SK-N-SH (cell line): ENCODE measurements around the gene RAD17. TPM values are rescaled to one million over a fixed set of nuclear protein-coding genes. Genes with fewer than 3 reads are reported as not detected.

Source experiments
- CTCF ChIA-PET: fragments of 300-600, 350-600 bp; formaldehyde crosslinking; extraction: SDS; loops from one replicate; lab custom pipeline; 2021; lab: Yijun Ruan, JAX
- POLR2A ChIA-PET: fragments of 350-600 bp; sonication (Branson Sonifier 250); formaldehyde crosslinking; extraction: SDS; loops from one replicate; lab custom pipeline; 2020; ENCODE audit warnings: antibody characterized with exemption, inconsistent platforms; lab: Yijun Ruan, JAX
- DNase-seq: peaks from one replicate; pipeline ENCODE4 v3.0.0; 2012
- H2AFZ ChIP-seq: fragments of 200-600 bp; sonication (generic); 2 replicates; pipeline ENCODE4 v1.8.1; 2016; ENCODE audit warnings: antibody characterized with exemption, mild to moderate bottlenecking, low read depth
- H3F3A ChIP-seq: fragments of 200-600 bp; sonication (generic); replicated peaks from 2 replicates; pipeline ENCODE3; 2016; ENCODE audit warnings: antibody characterized with exemption, mild to moderate bottlenecking; ENCODE audit not compliant: insufficient read depth
- H3K27ac ChIP-seq, 2 experiments: fragments of 200-500 bp in 1 of 2; fragments of 200-600 bp in 1 of 2; sonication (Bioruptor generic) in 1 of 2; sonication (generic), shearing (Covaris generic) in 1 of 2; 2 replicates each; pipeline versions ENCODE4 v1.5.1 to v1.6.1; 2014 to 2016; ENCODE audit warnings: low read depth in 2 of 2, inconsistent platforms in 1 of 2, low read length in 1 of 2, mild to moderate bottlenecking in 1 of 2, mixed read lengths in 1 of 2
- H3K27me3 ChIP-seq: fragments of 200-600 bp; sonication (generic), shearing (Covaris generic); 2 replicates; pipeline ENCODE4 v1.6.1; 2016; ENCODE audit warnings: mixed run types; ENCODE audit not compliant: insufficient read depth
- H3K36me3 ChIP-seq, 2 experiments: fragments of 200-500 bp in 1 of 2; fragments of 200-600 bp in 1 of 2; sonication (Bioruptor generic) in 1 of 2; sonication (generic) in 1 of 2; replicated peaks in 1 of 2; 2 replicates each; pipeline versions ENCODE3 to v1.5.1; 2014 to 2016; ENCODE audit warnings: low read length in 1 of 2, mild to moderate bottlenecking in 1 of 2; ENCODE audit not compliant: insufficient read depth in 2 of 2, control insufficient read depth in 1 of 2
- H3K4me1 ChIP-seq, 2 experiments: fragments of 200-500 bp in 1 of 2; fragments of 200-600 bp in 1 of 2; sonication (Bioruptor generic) in 1 of 2; sonication (generic), shearing (Covaris generic) in 1 of 2; 2 replicates each; pipeline versions ENCODE4 v1.5.1 to v1.6.1; 2014 to 2016; ENCODE audit warnings: low read depth in 1 of 2, low read length in 1 of 2, mixed run types in 1 of 2; ENCODE audit not compliant: insufficient read depth in 2 of 2, control insufficient read depth in 1 of 2
- H3K4me2 ChIP-seq: fragments of 200-600 bp; sonication (generic), shearing (Covaris generic); 2 replicates; pipeline ENCODE4 v1.6.1; 2017; ENCODE audit warnings: mixed run types
- H3K4me3 ChIP-seq, 2 experiments: fragments of 200-500 bp in 1 of 2; fragments of 200-600 bp in 1 of 2; sonication (Bioruptor generic) in 1 of 2; sonication (generic), shearing (Covaris generic) in 1 of 2; 2 replicates each; pipeline versions ENCODE4 v1.5.1 to v1.8.1; 2014 to 2016; ENCODE audit warnings: low read depth in 2 of 2, inconsistent platforms in 1 of 2, low read length in 1 of 2, mild to moderate bottlenecking in 1 of 2, mixed read lengths in 1 of 2, moderate library complexity in 1 of 2
- H3K79me2 ChIP-seq: fragments of 200-600 bp; sonication (generic); 2 replicates; pipeline ENCODE4 v1.8.1; 2017; ENCODE audit warnings: mild to moderate bottlenecking; ENCODE audit not compliant: insufficient read depth
- H3K9ac ChIP-seq: fragments of 200-600 bp; sonication (generic); 2 replicates; pipeline ENCODE4 v1.6.1; 2017; ENCODE audit warnings: mixed run types
- H3K9me2 ChIP-seq: fragments of 200-600 bp; sonication (generic); 2 replicates; pipeline ENCODE4 v1.6.1; 2017; ENCODE audit warnings: mixed run types
- H3K9me3 ChIP-seq: fragments of 200-600 bp; sonication (generic); 2 replicates; pipeline ENCODE4 v1.6.1; 2017; ENCODE audit warnings: mixed run types, mild to moderate bottlenecking, moderate library complexity
- H4K20me1 ChIP-seq: fragments of 200-600 bp; sonication (generic); 2 replicates; pipeline ENCODE4 v1.6.1; 2017; ENCODE audit warnings: mild to moderate bottlenecking, mixed run types; ENCODE audit not compliant: insufficient read depth
- CHD2 ChIP-seq: fragments of 150-350 bp; IDR thresholded peaks from 2 replicates; pipeline ENCODE4 v1.6.1; 2018; ENCODE audit warnings: low read length; ENCODE audit not compliant: partially characterized antibody
- ELF1 ChIP-seq: IDR thresholded peaks from 2 replicates; pipeline ENCODE4 v1.4.0; 2012
- EP300 ChIP-seq, 2 experiments: IDR thresholded peaks; 2 replicates each; pipeline versions ENCODE4 v1.4.0 to v1.6.1; 2012; ENCODE audit warnings: borderline replicate concordance in 1 of 2, low read depth in 1 of 2, low read length in 1 of 2
- EZH2phosphoT487 ChIP-seq: fragments of 200-600 bp; sonication (generic); IDR thresholded peaks from 2 replicates; pipeline ENCODE4 v1.6.1; 2017; ENCODE audit warnings: low read depth, mixed run types, mild to moderate bottlenecking, antibody characterized with exemption, moderate library complexity, borderline replicate concordance
- FOSL2 ChIP-seq: IDR thresholded peaks from 2 replicates; pipeline ENCODE4 v1.4.0; 2012; ENCODE audit warnings: low read depth, mild to moderate bottlenecking, moderate library complexity, borderline replicate concordance
- FOXJ3 ChIP-seq: sonication (generic); formaldehyde crosslinking; IDR thresholded peaks from 2 replicates; pipeline ENCODE4 v1.5.1; 2020; ENCODE audit warnings: mild to moderate bottlenecking, missing genetic modification reagents
- GABPA ChIP-seq: IDR thresholded peaks from 2 replicates; pipeline ENCODE4 v1.4.0; 2012; ENCODE audit warnings: low read depth, mild to moderate bottlenecking
- JUND ChIP-seq: IDR thresholded peaks from 2 replicates; pipeline ENCODE4 v1.4.0; 2012
- MEF2A ChIP-seq: IDR thresholded peaks from 2 replicates; pipeline ENCODE4 v1.4.0; 2012; ENCODE audit warnings: low read depth, borderline replicate concordance
- MXI1 ChIP-seq: IDR thresholded peaks from 2 replicates; pipeline ENCODE4 v1.6.1; 2012; ENCODE audit warnings: mild to moderate bottlenecking, low read depth, low read length, improper control_type of control experiment
- NFIC ChIP-seq: IDR thresholded peaks from 2 replicates; pipeline ENCODE4 v1.4.0; 2012; ENCODE audit warnings: borderline replicate concordance
- NRF1 ChIP-seq: IDR thresholded peaks from 2 replicates; pipeline ENCODE4 v1.6.1; 2012; ENCODE audit warnings: low read depth, mild to moderate bottlenecking, low read length
- RAD21 ChIP-seq: IDR thresholded peaks from 2 replicates; pipeline ENCODE4 v1.6.1; 2012; ENCODE audit warnings: mild to moderate bottlenecking, low read length
- RCOR1 ChIP-seq: fragments of 150-350 bp; IDR thresholded peaks from 2 replicates; pipeline ENCODE4 v1.6.1; 2017; ENCODE audit warnings: antibody characterized with exemption, low read length
- RFX5 ChIP-seq: IDR thresholded peaks from 2 replicates; pipeline ENCODE4 v1.6.1; 2012; ENCODE audit warnings: mild to moderate bottlenecking, improper control_type of control experiment, low read length
- RXRA ChIP-seq: IDR thresholded peaks from 2 replicates; pipeline ENCODE4 v1.4.0; 2012; ENCODE audit warnings: low read depth, mild to moderate bottlenecking, borderline replicate concordance
- SIN3A ChIP-seq: IDR thresholded peaks from 2 replicates; pipeline ENCODE4 v1.6.1; 2012; ENCODE audit warnings: low read depth, mild to moderate bottlenecking, low read length, moderate library complexity, borderline replicate concordance
- SMC3 ChIP-seq: IDR thresholded peaks from 2 replicates; pipeline ENCODE4 v1.6.1; 2012; ENCODE audit warnings: low read depth, low read length, improper control_type of control experiment
- WGBS: methylation state at CpG from one replicate; pipeline ENCODE4 v1.1.6; 2017; ENCODE audit warnings: low lambda C conversion rate; 5-methylcytosine and 5-hydroxymethylcytosine counted together
- polyA plus RNA-seq, 3 experiments: library from polyadenylated mRNA; depleted of rRNA; stranded (reverse); fragments of >200 nt; gene quantifications; 2 replicates each; pipeline ENCODE4 v1.2.3, GENCODE V29; 2012
- TF ChIP-seq, protein P1 (sequence below): IDR thresholded peaks from 2 replicates; pipeline ENCODE4 v1.4.0; 2012; ENCODE audit warnings: low read depth
- TF ChIP-seq, protein P2 (sequence below): IDR thresholded peaks from 2 replicates; pipeline ENCODE4 v1.6.1; 2012; ENCODE audit warnings: mild to moderate bottlenecking, low read depth, low read length, moderate library complexity
- TF ChIP-seq, protein P3 (sequence below): IDR thresholded peaks from 2 replicates; pipeline ENCODE4 v1.4.0; 2012; ENCODE audit warnings: low read depth, borderline replicate concordance
- TF ChIP-seq, protein P4 (sequence below): fragments of 150-350 bp; IDR thresholded peaks from 2 replicates; pipeline ENCODE4 v1.6.1; 2016; ENCODE audit warnings: mild to moderate bottlenecking, low read depth, low read length

Gene RAD17
- polyA plus RNA-seq, 1 of the 3 experiments (the other 2 are of a cell fraction) = 16.9 TPM

DNA sequence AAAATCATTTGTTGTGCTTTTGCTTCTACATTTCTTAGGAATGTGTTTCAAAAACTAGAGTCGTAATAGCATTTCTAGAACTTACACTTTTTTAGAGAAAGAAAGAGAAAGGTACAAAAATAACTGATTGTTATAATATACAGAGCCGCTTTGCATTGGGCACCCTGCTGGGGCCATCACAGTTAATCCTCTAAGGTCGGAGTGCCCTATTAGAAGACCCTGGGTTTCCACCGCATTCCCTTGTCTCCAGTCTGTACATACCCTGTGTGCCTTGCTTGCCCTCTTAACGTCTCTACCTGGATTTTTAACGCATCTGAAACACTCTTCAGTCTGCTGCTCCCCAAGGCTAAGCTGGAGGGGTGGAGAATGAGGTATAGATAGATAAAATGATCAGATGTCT is 46.6 kb downstream of the RAD17 start:
- Histone ChIP-seq H3K79me2 (no peaks in the 10 kb centered on the region), H3K4me1 (no peaks in the 10 kb centered on the region), H4K20me1 (no peaks in the 10 kb centered on the region), H3K36me3 (peaks cover 27 to 32% of the 10 kb centered on the region in 2 experiments), H3K9me3 (no peaks in the 10 kb centered on the region), H3K9ac (no peak overlapping the region), H3K4me3 (no peak overlapping the region), H3F3A (peaks cover 3% of the 10 kb centered on the region), H3K27ac (no peak overlapping the region), H3K27me3 (no peaks in the 10 kb centered on the region), H3K9me2 (no peaks in the 10 kb centered on the region; the same call in 1 of the 2 replicates), H2AFZ (no peak overlapping the region), H3K4me2 (no peak overlapping the region)
- DNase-seq = no peak
- ChIA-PET CTCF (no interaction called here), POLR2A (no interaction called here)
- TF ChIP-seq RFX5 (no peak), MEF2A (no peak), ELF1 (no peak), NFIC (no peak), MXI1 (no peak), CHD2 (no peak), EZH2phosphoT487 (no peak), RAD21 (no peak), FOSL2 (no peak), SIN3A (no peak), NRF1 (no peak), RXRA (no peak)
- TF ChIP-seq, protein P1, sequence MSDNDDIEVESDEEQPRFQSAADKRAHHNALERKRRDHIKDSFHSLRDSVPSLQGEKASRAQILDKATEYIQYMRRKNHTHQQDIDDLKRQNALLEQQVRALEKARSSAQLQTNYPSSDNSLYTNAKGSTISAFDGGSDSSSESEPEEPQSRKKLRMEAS = no peak
- TF ChIP-seq, protein P2, sequence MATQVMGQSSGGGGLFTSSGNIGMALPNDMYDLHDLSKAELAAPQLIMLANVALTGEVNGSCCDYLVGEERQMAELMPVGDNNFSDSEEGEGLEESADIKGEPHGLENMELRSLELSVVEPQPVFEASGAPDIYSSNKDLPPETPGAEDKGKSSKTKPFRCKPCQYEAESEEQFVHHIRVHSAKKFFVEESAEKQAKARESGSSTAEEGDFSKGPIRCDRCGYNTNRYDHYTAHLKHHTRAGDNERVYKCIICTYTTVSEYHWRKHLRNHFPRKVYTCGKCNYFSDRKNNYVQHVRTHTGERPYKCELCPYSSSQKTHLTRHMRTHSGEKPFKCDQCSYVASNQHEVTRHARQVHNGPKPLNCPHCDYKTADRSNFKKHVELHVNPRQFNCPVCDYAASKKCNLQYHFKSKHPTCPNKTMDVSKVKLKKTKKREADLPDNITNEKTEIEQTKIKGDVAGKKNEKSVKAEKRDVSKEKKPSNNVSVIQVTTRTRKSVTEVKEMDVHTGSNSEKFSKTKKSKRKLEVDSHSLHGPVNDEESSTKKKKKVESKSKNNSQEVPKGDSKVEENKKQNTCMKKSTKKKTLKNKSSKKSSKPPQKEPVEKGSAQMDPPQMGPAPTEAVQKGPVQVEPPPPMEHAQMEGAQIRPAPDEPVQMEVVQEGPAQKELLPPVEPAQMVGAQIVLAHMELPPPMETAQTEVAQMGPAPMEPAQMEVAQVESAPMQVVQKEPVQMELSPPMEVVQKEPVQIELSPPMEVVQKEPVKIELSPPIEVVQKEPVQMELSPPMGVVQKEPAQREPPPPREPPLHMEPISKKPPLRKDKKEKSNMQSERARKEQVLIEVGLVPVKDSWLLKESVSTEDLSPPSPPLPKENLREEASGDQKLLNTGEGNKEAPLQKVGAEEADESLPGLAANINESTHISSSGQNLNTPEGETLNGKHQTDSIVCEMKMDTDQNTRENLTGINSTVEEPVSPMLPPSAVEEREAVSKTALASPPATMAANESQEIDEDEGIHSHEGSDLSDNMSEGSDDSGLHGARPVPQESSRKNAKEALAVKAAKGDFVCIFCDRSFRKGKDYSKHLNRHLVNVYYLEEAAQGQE = no peak
- TF ChIP-seq, protein P3, sequence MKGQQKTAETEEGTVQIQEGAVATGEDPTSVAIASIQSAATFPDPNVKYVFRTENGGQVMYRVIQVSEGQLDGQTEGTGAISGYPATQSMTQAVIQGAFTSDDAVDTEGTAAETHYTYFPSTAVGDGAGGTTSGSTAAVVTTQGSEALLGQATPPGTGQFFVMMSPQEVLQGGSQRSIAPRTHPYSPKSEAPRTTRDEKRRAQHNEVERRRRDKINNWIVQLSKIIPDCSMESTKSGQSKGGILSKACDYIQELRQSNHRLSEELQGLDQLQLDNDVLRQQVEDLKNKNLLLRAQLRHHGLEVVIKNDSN = no peak
- WGBS = 96% methylated on average over 6 of the region's 6 CpGs

DNA sequence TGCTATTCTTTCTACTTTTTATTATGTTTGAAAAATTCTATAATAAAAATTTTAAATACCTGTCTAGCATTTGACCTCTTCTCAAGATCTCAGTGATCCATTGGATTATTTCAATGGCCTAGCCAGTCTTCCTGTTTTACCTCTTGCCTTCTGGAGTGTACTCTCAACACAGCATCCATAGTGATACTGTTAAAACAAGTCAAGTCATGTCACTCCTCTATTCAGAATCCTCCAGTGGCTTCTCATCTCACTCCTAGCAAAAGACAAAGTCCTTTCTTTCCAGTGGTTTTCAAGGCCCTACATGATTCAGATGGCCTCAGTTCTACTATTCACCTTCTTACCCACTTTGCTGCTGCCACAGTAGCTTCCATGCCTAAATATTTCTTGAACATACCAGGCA is 47.1 kb downstream of the RAD17 start:
- H3K27me3 ChIP-seq = no peaks in the 10 kb centered on the region
- no peaks in the 10 kb centered on the region; the same call in 1 of the 2 replicates for H3K9me2 ChIP-seq
- peaks cover 3% of the 10 kb centered on the region for H3F3A ChIP-seq
- no peak overlapping the region for H3K4me2 ChIP-seq
- H3K27ac ChIP-seq = no peak overlapping the region
- DNase-seq = no peak
- no peak overlapping the region for H3K9ac ChIP-seq
- no peak overlapping the region for H3K4me3 ChIP-seq
- no peak overlapping the region for H2AFZ ChIP-seq
- H3K4me1 ChIP-seq = no peaks in the 10 kb centered on the region
- H3K79me2 ChIP-seq = no peaks in the 10 kb centered on the region
- POLR2A ChIA-PET = no interaction called here
- H3K36me3 ChIP-seq = peaks cover 22 to 29% of the 10 kb centered on the region in 2 experiments
- H3K9me3 ChIP-seq = no peaks in the 10 kb centered on the region
- CTCF ChIA-PET = no interaction called here
- no peaks in the 10 kb centered on the region for H4K20me1 ChIP-seq
- no peak for TF ChIP-seq EP300 (IDR thresholded peaks at IDR 0.05; ENCODE audit: borderline replicate concordance in 1 of 2, low read depth in 1 of 2, low read length in 1 of 2)
- no peak for TF ChIP-seq SIN3A
- no peak for TF ChIP-seq NRF1
- TF ChIP-seq, protein P1 = no peak
- TF ChIP-seq RAD21 = no peak
- TF ChIP-seq, protein P3 = no peak
- TF ChIP-seq NFIC = no peak
- TF ChIP-seq GABPA = no peak
- TF ChIP-seq JUND = no peak
- no peak for TF ChIP-seq FOXJ3 (CRISPR knock-in tag)
- no peak for TF ChIP-seq MXI1
- TF ChIP-seq, protein P4, sequence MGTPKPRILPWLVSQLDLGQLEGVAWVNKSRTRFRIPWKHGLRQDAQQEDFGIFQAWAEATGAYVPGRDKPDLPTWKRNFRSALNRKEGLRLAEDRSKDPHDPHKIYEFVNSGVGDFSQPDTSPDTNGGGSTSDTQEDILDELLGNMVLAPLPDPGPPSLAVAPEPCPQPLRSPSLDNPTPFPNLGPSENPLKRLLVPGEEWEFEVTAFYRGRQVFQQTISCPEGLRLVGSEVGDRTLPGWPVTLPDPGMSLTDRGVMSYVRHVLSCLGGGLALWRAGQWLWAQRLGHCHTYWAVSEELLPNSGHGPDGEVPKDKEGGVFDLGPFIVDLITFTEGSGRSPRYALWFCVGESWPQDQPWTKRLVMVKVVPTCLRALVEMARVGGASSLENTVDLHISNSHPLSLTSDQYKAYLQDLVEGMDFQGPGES = no peak
- TF ChIP-seq SMC3 = no peak
- TF ChIP-seq RCOR1 = no peak
- no peak for TF ChIP-seq MEF2A
